AG09309 (cell line): ENCODE results near the gene KLKB1.

Experiments
- DNase-seq: peaks from one replicate; pipeline ENCODE4 v3.0.0-alpha.2; 2010; ENCODE audit warnings: low read depth
- H3K4me3 ChIP-seq: 2 replicates; pipeline ENCODE4 v1.5.1; 2011; ENCODE audit warnings: mild to moderate bottlenecking, low read depth, low read length, moderate library complexity; ENCODE audit not compliant: control insufficient read depth
- CTCF ChIP-seq: IDR thresholded peaks from 2 replicates; pipeline ENCODE4 v1.5.1; 2011; ENCODE audit warnings: mild to moderate bottlenecking, low read depth, low read length, inconsistent platforms; ENCODE audit not compliant: insufficient read depth, control insufficient read depth; ENCODE audit errors: missing control alignments

KLKB1 gene

GRCh38 chr4:186193851-186194250, 33.5 kb upstream of the KLKB1 start:
- H3K4me3 ChIP-seq, result no peak overlapping the region
- TF ChIP-seq CTCF, result no peak

GRCh38 chr4:186196063-186196462, 31.2 kb upstream of the KLKB1 start:
- no peak overlapping the region for H3K4me3 ChIP-seq
- no peak for DNase-seq

More at GRCh38 chr4:186193851-186194250, 33.5 kb upstream of the KLKB1 start:
- DNase-seq, result no peak

GRCh38 chr4:186200516-186200915, 26.8 kb upstream of the KLKB1 start:
- DNase-seq, result no peak
- no peak for TF ChIP-seq CTCF
- H3K4me3 ChIP-seq, result no peak overlapping the region

More at GRCh38 chr4:186196063-186196462, 31.2 kb upstream of the KLKB1 start:
- TF ChIP-seq CTCF, result no peak

- TF ChIP-seq CTCF, result no peak
- H3K4me3 ChIP-seq, result no peak overlapping the region
- DNase-seq, result no peak
Observed at GRCh38 chr4:186201010-186201409, 26.3 kb upstream of the KLKB1 start.

- no peak for DNase-seq
- H3K4me3 ChIP-seq, result no peak overlapping the region
- peak; percentile 27 for TF ChIP-seq CTCF
Observed at GRCh38 chr4:186201535-186202230, 25.6 kb upstream of the KLKB1 start.

- TF ChIP-seq CTCF, result no peak
- no peak overlapping the region for H3K4me3 ChIP-seq
- no peak for DNase-seq
Observed at GRCh38 chr4:186202490-186203140, 24.7 kb upstream of the KLKB1 start.
